GM23338 (cell line): ENCODE results near the gene CACNA1A. TPM values are rescaled to one million over a fixed set of nuclear protein-coding genes. Genes with fewer than 3 reads are reported as not detected.

Source experiments
- ATAC-seq: fragments of 200-7000 bp; cut with Tn5 transposase; 3 replicates; pipeline ENCODE4 v1.9.1; 2020
- DNase-seq: peaks from one replicate; pipeline ENCODE4 v3.0.0-alpha.2; 2015; ENCODE audit warnings: low spot score
- H2AFZ ChIP-seq: fragments of 200-600 bp; sonication (generic); 2 replicates; pipeline ENCODE4 v1.8.0; 2016; ENCODE audit warnings: antibody characterized with exemption, mild to moderate bottlenecking, moderate library complexity
- H3F3A ChIP-seq: fragments of 200-600 bp; sonication (generic); replicated peaks from 2 replicates; pipeline ENCODE4 v1.8.0; 2017; ENCODE audit warnings: antibody characterized with exemption, mixed run types, low read depth
- H3K27ac ChIP-seq: fragments of 200-600 bp; sonication (generic); 2 replicates; pipeline ENCODE4 v1.6.1; 2016; ENCODE audit warnings: low read depth
- H3K27me3 ChIP-seq: fragments of 200-600 bp; sonication (generic); 2 replicates; pipeline ENCODE4 v1.8.0; 2016; ENCODE audit warnings: mild to moderate bottlenecking, mixed run types, moderate library complexity; ENCODE audit not compliant: insufficient read depth
- H3K36me3 ChIP-seq: fragments of 200-600 bp; sonication (generic); 2 replicates; pipeline ENCODE4 v1.8.0; 2016; ENCODE audit warnings: mild to moderate bottlenecking; ENCODE audit not compliant: insufficient read depth
- H3K4me1 ChIP-seq: fragments of 200-600 bp; sonication (generic); 2 replicates; pipeline ENCODE4 v1.8.0; 2016; ENCODE audit warnings: mild to moderate bottlenecking, moderate library complexity; ENCODE audit not compliant: insufficient read depth
- H3K4me2 ChIP-seq: fragments of 200-600 bp; sonication (generic); 2 replicates; pipeline ENCODE4 v1.7.1; 2017; ENCODE audit warnings: mixed run types
- H3K4me3 ChIP-seq: fragments of 200-600 bp; sonication (generic); 2 replicates; pipeline ENCODE4 v1.6.1; 2016; ENCODE audit warnings: mixed run types
- H3K79me2 ChIP-seq: fragments of 200-600 bp; sonication (generic); replicated peaks from 2 replicates; pipeline ENCODE4 v1.8.0; 2017; ENCODE audit warnings: mild to moderate bottlenecking; ENCODE audit not compliant: insufficient read depth
- H3K9me2 ChIP-seq: fragments of 200-600 bp; sonication (generic); 2 replicates; pipeline ENCODE4 v1.8.0; 2017; ENCODE audit not compliant: insufficient read depth
- H4K20me1 ChIP-seq: fragments of 200-600 bp; sonication (generic); replicated peaks from 2 replicates; pipeline ENCODE4 v1.8.0; 2017; ENCODE audit warnings: mild to moderate bottlenecking; ENCODE audit not compliant: insufficient read depth
- H3K27ac Mint-ChIP-seq: 2 replicates; pipeline ENCODE4 v1.8.0; 2020; ENCODE audit warnings: inconsistent platforms, mild to moderate bottlenecking, moderate library complexity, mixed read lengths
- H3K27me3 Mint-ChIP-seq: 3 replicates; pipeline ENCODE4 v1.8.0; 2022; ENCODE audit warnings: low read depth, mild to moderate bottlenecking, moderate library complexity, mixed read lengths, inconsistent platforms; ENCODE audit not compliant: insufficient read depth, poor library complexity
- H3K36me3 Mint-ChIP-seq: 3 replicates; pipeline ENCODE4 v1.8.0; 2021; ENCODE audit warnings: low read depth, mild to moderate bottlenecking, inconsistent platforms, moderate library complexity, mixed read lengths
- H3K4me1 Mint-ChIP-seq: 3 replicates; pipeline ENCODE4 v1.8.0; 2020; ENCODE audit warnings: mild to moderate bottlenecking, inconsistent platforms, mixed read lengths
- H3K4me3 Mint-ChIP-seq: 3 replicates; pipeline ENCODE4 v1.8.0; 2021; ENCODE audit warnings: moderate library complexity, mild to moderate bottlenecking, inconsistent platforms, mixed read lengths
- H3K9me3 Mint-ChIP-seq: 3 replicates; pipeline ENCODE4 v1.8.0; 2020; ENCODE audit warnings: moderate library complexity, mild to moderate bottlenecking, inconsistent platforms, mixed read lengths
- CTCF ChIP-seq, 2 experiments: fragments of 200-600 bp in 1 of 2; sonication (generic) in 1 of 2; conservative IDR thresholded peaks; 2 replicates each; pipeline versions ENCODE4 v1.5.1 to v1.6.1; 2016 to 2017; ENCODE audit warnings: antibody characterized with exemption in 2 of 2, low read depth in 2 of 2, mild to moderate bottlenecking in 2 of 2, moderate library complexity in 1 of 2
- EZH2 ChIP-seq: fragments of 200-600 bp; sonication (generic); IDR thresholded peaks from one replicate; pipeline ENCODE4 v1.8.0; 2017; ENCODE audit warnings: antibody characterized with exemption, mild to moderate bottlenecking, low read depth; ENCODE audit not compliant: unreplicated experiment
- NANOG ChIP-seq: IDR thresholded peaks from 2 replicates; pipeline ENCODE4 v1.6.1; 2016; ENCODE audit warnings: antibody characterized with exemption, borderline replicate concordance
- REST ChIP-seq: IDR thresholded peaks from one replicate; pipeline ENCODE4 v1.6.1; 2018; ENCODE audit warnings: antibody characterized with exemption; ENCODE audit not compliant: unreplicated experiment
- ZNF331 ChIP-seq: fragments of 250-450 bp; sonication (Bioruptor Pico); IDR thresholded peaks from 2 replicates; pipeline ENCODE4 v1.5.0; 2020; ENCODE audit warnings: low read depth, mild to moderate bottlenecking, moderate library complexity
- ZNF462 ChIP-seq: fragments of 250-450 bp; sonication (Bioruptor Pico); IDR thresholded peaks from 2 replicates; pipeline ENCODE4 v1.5.0; 2020; ENCODE audit warnings: mild to moderate bottlenecking, moderate library complexity
- polyA plus RNA-seq: library from polyadenylated mRNA; unstranded; fragments of >200 nt; fragmentation: Nextera tagmentation; extraction: Ambion mirVana; gene quantifications from 2 replicates; pipeline ENCODE4 v1.2.1, GENCODE V29; 2016
- total RNA-seq: library from RNA; depleted of rRNA; stranded (reverse); fragments of >200 nt; shearing (Covaris generic); gene quantifications from 2 replicates; pipeline ENCODE4 v1.2.3, GENCODE V29; 2014

Gene CACNA1A
- total and polyA plus RNA-seq, 2 experiments from 2014 or later, result 7.4 to 20.3 TPM

- TF ChIP-seq REST, result no peak
- TF ChIP-seq ZNF331 (CRISPR knock-in tag), result no peak
Observed at GRCh38 chr19:13267131-13267530, 239.1 kb downstream of the CACNA1A start (continued).

- Histone ChIP-seq H3K27me3 (no peaks in the 10 kb centered on the region), H3K4me3 (no peak overlapping the region), H3K36me3 (no peaks in the 10 kb centered on the region), H3K79me2 (no peaks in the 10 kb centered on the region), H4K20me1 (no peaks in the 10 kb centered on the region), H3K4me2 (no peak overlapping the region), H3K27ac (no peak overlapping the region), H3K4me1 (no peaks in the 10 kb centered on the region), H3K9me2 (no peaks in the 10 kb centered on the region), H3F3A (0 out of 2 replicates have a peak, but pooled peaks cover 4% of the 10 kb centered on the region), H2AFZ (no peak overlapping the region)
- Mint-ChIP-seq H3K27me3 (peaks cover 9% of the 10 kb centered on the region), H3K4me1 (no peaks in the 10 kb centered on the region; the same call in 2 of the 3 replicates), H3K9me3 (peaks cover under 1% of the 10 kb centered on the region; the same call in 1 of the 3 replicates), H3K4me3 (no peak overlapping the region), H3K36me3 (peaks cover 11% of the 10 kb centered on the region), H3K27ac (no peak overlapping the region)
- peak; percentile 44; the same call in 2 of the 3 replicates for ATAC-seq
- DNase-seq, result peak; percentile 59
- TF ChIP-seq ZNF462 (CRISPR knock-in tag) (no peak), REST (no peak), ZNF331 (CRISPR knock-in tag) (no peak), CTCF (conservative IDR thresholded peaks at IDR 0.05; ENCODE audit: low read depth in 2 of 2) (peak; percentile 53 to 57), EZH2 (no peak), NANOG (no peak)
Observed at GRCh38 chr19:13262450-13262849, 243.8 kb downstream of the CACNA1A start.
